ENCODE data around the gene CD83.
"Not testable (repeated sequence)": the region's sequence is repeated elsewhere in the genome, so short reads cannot be mapped to it uniquely, and the experiment has no call there.

Gene CD83

GRCh38 chr6:14117158-14118090 is at the start of gene CD83:
TSS of gene CD83 (plus strand) at chr6:14117772. CDS start at chr6:14117812, 40 bp downstream.
- peak; percentile 96 for DNase-seq (ENCODE audit: low spot score)

DNA sequence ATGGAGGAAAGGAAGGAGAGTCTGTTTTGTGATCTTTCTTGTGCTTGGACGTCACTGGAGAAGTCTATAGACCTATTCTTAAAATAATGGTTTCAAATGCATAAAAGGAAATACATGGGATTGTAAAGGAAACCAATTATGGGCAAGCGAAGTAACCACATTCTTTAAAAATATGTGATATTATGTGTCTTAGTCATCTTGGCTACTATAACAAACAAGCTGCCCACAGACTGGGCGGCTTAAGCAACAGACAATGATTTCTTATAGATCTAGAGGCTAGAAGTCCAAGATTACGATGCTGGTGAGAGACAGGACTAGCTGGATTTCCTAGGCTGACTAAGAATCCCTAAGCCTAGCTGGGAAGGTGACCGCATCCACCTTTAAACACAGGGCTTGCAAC is 49.4 kb upstream of the CD83 start:
- no peak for DNase-seq (ENCODE audit: low spot score)

More at GRCh38 chr6:14117158-14118090, at the start of gene CD83:
- peak; percentile 0 for TF ChIP-seq CTCF (IDR thresholded peaks at IDR 0.05; ENCODE audit: extremely low read depth, missing control alignments)

GRCh38 chr6:14068623-14069022 is 48.9 kb upstream of the CD83 start:
- no peak for DNase-seq (ENCODE audit: low spot score)
- TF ChIP-seq CTCF (IDR thresholded peaks at IDR 0.05; ENCODE audit: extremely low read depth, missing control alignments): no peak

More for the DNA sequence above, 49.4 kb upstream of the CD83 start:
- TF ChIP-seq CTCF (IDR thresholded peaks at IDR 0.05; ENCODE audit: extremely low read depth, missing control alignments): no peak

DNA sequence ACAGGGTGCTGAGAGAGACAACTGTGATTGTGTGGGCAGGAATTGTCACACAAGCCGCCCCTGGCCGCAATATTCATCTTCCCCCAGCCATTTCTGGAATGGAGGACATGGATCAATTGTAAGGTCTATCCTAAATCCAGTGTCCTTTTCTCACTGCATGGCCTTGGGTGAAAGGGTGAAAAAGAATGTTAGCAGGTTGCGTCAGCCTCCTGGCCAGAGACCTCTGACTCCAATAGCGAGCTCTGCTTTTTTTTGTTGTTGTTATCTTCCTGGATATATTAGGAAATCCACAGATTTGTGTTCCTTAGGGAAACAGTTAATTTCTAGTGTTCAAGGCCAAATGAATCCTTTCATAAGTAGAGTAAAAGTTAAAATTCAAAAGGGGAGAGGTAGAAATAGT is 47.1 kb upstream of the CD83 start:
- DNase-seq (ENCODE audit: low spot score): no peak
- TF ChIP-seq CTCF (IDR thresholded peaks at IDR 0.05; ENCODE audit: extremely low read depth, missing control alignments): no peak

GRCh38 chr6:14072084-14072483 is 45.5 kb upstream of the CD83 start:
- DNase-seq (ENCODE audit: low spot score): no peak
- TF ChIP-seq CTCF (IDR thresholded peaks at IDR 0.05; ENCODE audit: extremely low read depth, missing control alignments): no peak

DNA sequence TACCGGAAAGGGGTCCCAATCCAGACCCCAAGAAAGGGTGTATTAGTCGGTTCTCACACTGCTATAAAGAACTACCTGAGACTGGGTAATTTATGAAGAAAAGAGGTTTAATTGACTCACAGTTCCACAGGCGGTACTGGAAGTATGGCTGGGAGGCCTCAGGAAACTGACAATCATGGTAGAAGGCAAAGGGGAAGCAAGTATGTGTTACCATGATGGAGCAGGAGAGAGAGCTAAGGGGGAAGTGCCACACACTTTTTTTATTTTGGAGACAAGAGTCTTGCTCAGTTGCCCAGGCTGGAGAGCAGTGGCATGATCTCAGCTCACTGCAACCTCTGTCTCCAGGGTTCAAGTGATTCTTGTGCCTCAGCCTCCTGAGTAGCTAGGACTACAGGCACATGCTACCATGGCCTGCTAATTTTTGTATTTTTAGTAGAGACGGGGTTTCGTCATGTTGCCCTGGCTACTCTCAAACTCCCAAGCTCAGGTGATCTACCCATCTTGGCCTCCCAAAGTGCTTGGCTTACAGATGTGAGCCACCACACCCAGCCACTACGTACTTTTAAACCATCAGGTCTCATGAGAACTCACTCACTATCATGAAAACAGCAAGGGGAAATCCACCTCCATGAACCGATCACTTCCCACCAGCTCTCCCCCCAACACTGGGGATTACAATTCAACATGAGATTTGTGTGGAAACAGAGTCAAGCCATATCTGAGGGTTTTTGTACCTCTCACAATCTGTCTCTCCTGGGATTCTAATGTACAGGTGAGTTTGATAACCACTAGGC is 43.8 kb upstream of the CD83 start:
- DNase-seq (ENCODE audit: low spot score): not testable (repeated sequence)

DNA sequence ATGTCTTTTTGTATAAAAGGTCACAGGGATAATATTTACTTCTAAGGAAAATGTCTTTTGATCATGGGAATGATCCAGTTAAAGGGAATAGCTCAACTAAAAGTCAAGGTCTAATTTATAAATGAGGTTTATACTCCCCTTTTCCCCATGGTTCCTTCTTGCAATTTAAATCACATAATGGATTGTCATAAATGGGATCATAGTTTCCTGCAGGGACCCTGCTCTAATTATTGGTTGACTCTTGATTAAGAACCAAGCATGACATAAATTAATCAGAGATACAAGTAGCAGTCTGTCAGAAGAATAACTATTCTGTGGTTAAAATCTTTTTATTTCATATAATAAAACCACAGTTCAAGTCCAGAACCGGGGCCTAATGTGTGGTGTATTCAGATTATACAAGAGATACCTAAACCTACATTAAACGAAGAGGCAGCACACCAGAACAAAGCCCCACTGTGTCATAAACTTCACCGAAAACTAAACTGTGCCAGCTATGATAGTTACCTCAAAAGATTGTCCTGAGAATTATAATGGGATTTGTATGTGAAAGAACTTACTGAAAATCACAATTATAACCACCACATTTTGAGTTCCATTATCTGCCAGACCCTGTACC is 43.0 kb upstream of the CD83 start:
- DNase-seq (ENCODE audit: low spot score): no peak
- TF ChIP-seq CTCF (IDR thresholded peaks at IDR 0.05; ENCODE audit: extremely low read depth, missing control alignments): no peak
